CD4-positive, alpha-beta memory T cell (primary cell): Measurements from ENCODE around the gene CTDSPL. TPM values are rescaled to one million over a fixed set of nuclear protein-coding genes. Genes with fewer than 3 reads are reported as not detected.

Experiments used
- CTCF ChIA-PET: fragments of 350-600 bp; sonication (Branson Sonifier 250); formaldehyde crosslinking; loops from one replicate; lab custom pipeline; 2021; ENCODE audit warnings: inconsistent platforms; ENCODE audit not compliant: partially characterized antibody; lab: Charles Lee
- POLR2A ChIA-PET: fragments of 350-600 bp; sonication (Branson Sonifier 250); formaldehyde crosslinking; loops from one replicate; lab custom pipeline; 2021; ENCODE audit not compliant: partially characterized antibody; lab: Charles Lee
- DNase-seq, 5 donors: peaks; one replicate each; pipeline versions ENCODE4 v3.0.0 to v3.0.0-alpha.2; 2020 to 2022; ENCODE audit warnings: mixed read lengths in 1 of 5
- H3K27ac ChIP-seq: one replicate; pipeline ENCODE4 v1.7.0; 2013; ENCODE audit warnings: low read depth, low read length
- H3K27me3 ChIP-seq: 2 replicates; pipeline ENCODE4 v1.7.0; 2013; ENCODE audit warnings: mild to moderate bottlenecking, low read length, moderate library complexity; ENCODE audit not compliant: insufficient read depth
- H3K36me3 ChIP-seq: 2 replicates; pipeline ENCODE4 v1.7.0; 2013; ENCODE audit warnings: mild to moderate bottlenecking, low read length, moderate library complexity; ENCODE audit not compliant: insufficient read depth
- H3K4me1 ChIP-seq: 2 replicates; pipeline ENCODE4 v1.7.0; 2013; ENCODE audit warnings: mild to moderate bottlenecking, low read length, moderate library complexity; ENCODE audit not compliant: insufficient read depth
- H3K4me3 ChIP-seq, 2 donors: one replicate each; pipeline ENCODE4 v1.7.0; 2013; ENCODE audit warnings: low read length in 2 of 2, mild to moderate bottlenecking in 1 of 2
- H3K9me3 ChIP-seq, 2 donors: one replicate each; pipeline ENCODE4 v1.7.0; 2013; ENCODE audit warnings: low read length in 2 of 2, control low read depth in 1 of 2; ENCODE audit not compliant: control insufficient read depth in 1 of 2
- H3K27ac Mint-ChIP-seq, 7 donors: one replicate each; pipeline ENCODE4 v1.8.0; 2020 to 2021; ENCODE audit warnings: mixed read lengths in 7 of 7, mild to moderate bottlenecking in 6 of 7, inconsistent platforms in 3 of 7, moderate library complexity in 3 of 7
- H3K27me3 Mint-ChIP-seq, 2 donors: one replicate each; pipeline ENCODE4 v1.8.0; 2020 to 2021; ENCODE audit warnings: mixed read lengths in 2 of 2
- H3K36me3 Mint-ChIP-seq, 2 donors: one replicate each; pipeline ENCODE4 v1.8.0; 2020 to 2021; ENCODE audit warnings: mixed read lengths in 2 of 2, inconsistent platforms in 1 of 2, mild to moderate bottlenecking in 1 of 2
- H3K4me1 Mint-ChIP-seq, 4 donors: one replicate each; pipeline ENCODE4 v1.8.0; 2020 to 2021; ENCODE audit warnings: mixed read lengths in 4 of 4, mild to moderate bottlenecking in 1 of 4
- H3K4me3 Mint-ChIP-seq, 8 donors: one replicate each; pipeline ENCODE4 v1.8.0; 2020 to 2021; ENCODE audit warnings: mixed read lengths in 8 of 8, mild to moderate bottlenecking in 7 of 8, moderate library complexity in 6 of 8, inconsistent platforms in 3 of 8
- H3K9me3 Mint-ChIP-seq, 8 donors: one replicate each; pipeline ENCODE4 v1.8.0; 2020 to 2021; ENCODE audit warnings: mixed read lengths in 8 of 8, mild to moderate bottlenecking in 5 of 8, inconsistent platforms in 3 of 8, moderate library complexity in 1 of 8
- intact Hi-C: fragments of 100-400 bp; cut with micrococcal nuclease; formaldehyde crosslinking; loops from one replicate; pipeline ENCODE4 v1.15.1; 2023
- polyA plus RNA-seq, 2 donors: library from polyadenylated mRNA; unstranded; fragments of 300-500 nt; fragmentation: Illumina TruSeq; gene quantifications; one replicate each; pipeline ENCODE4 v1.2.3, GENCODE V29; 2021
- total RNA-seq, 2 experiments: library from RNA; stranded (reverse); gene quantifications; one replicate each; pipeline ENCODE4 v1.2.3, GENCODE V29; 2021

CTDSPL gene
- total and polyA plus RNA-seq, 4 experiments from 2014 or later: 0.08 to 0.73 (median 0.61) TPM; not detected in 1

GRCh38 chr3:37980462-37981347 is 119.0 kb downstream of the CTDSPL start:
- Histone ChIP-seq H3K4me1 (no peaks in the 10 kb centered on the region), H3K27ac (no peak overlapping the region), H3K27me3 (no peaks in the 10 kb centered on the region), H3K4me3 (no peak overlapping the region), H3K9me3 (no peaks in the 10 kb centered on the region), H3K36me3 (no peaks in the 10 kb centered on the region)
- ChIA-PET POLR2A (no interaction called here), CTCF (interaction anchor here (0.8 to 7.8 kb wide), 8 partner anchors 7 to 500 kb away, joined by 3 to 59 read pairs (median 3); no protein-coding TSS in a partner anchor)
- no peak for DNase-seq
- Mint-ChIP-seq H3K36me3 (no peaks in the 10 kb centered on the region), H3K4me3 (no peak overlapping the region), H3K4me1 (no peaks in the 10 kb centered on the region), H3K9me3 (no peaks in the 10 kb centered on the region), H3K27me3 (peaks cover 0 to 3% of the 10 kb centered on the region in 2 donors), H3K27ac (no peak overlapping the region)
- intact Hi-C loops: no loop called here

GRCh38 chr3:37981348-37981664 is 119.6 kb downstream of the CTDSPL start:
- no peaks in the 10 kb centered on the region for H3K4me1 Mint-ChIP-seq
- peaks cover 0 to 3% of the 10 kb centered on the region in 2 donors for H3K27me3 Mint-ChIP-seq
- CTCF ChIA-PET: interaction anchor here (1.0 to 5.7 kb wide), 5 partner anchors 8 to 125 kb away, joined by 3 to 35 read pairs (median 3); no protein-coding TSS in a partner anchor
- POLR2A ChIA-PET: no interaction called here
- H3K4me3 ChIP-seq: no peak overlapping the region
- no peaks in the 10 kb centered on the region for H3K36me3 Mint-ChIP-seq
- no peak overlapping the region for H3K27ac Mint-ChIP-seq
- no peaks in the 10 kb centered on the region for H3K9me3 ChIP-seq
- H3K9me3 Mint-ChIP-seq: no peaks in the 10 kb centered on the region
- H3K27ac ChIP-seq: no peak overlapping the region
- no peak for DNase-seq
- H3K27me3 ChIP-seq: no peaks in the 10 kb centered on the region
- no peaks in the 10 kb centered on the region for H3K4me1 ChIP-seq
- intact Hi-C loops: no loop called here
- H3K36me3 ChIP-seq: no peaks in the 10 kb centered on the region
- no peak overlapping the region for H3K4me3 Mint-ChIP-seq

- no peak overlapping the region for H3K4me3 Mint-ChIP-seq
- Histone ChIP-seq H3K27ac (no peak overlapping the region), H3K27me3 (no peaks in the 10 kb centered on the region), H3K4me1 (no peaks in the 10 kb centered on the region), H3K9me3 (no peaks in the 10 kb centered on the region), H3K4me3 (no peak overlapping the region), H3K36me3 (no peaks in the 10 kb centered on the region)
- ChIA-PET POLR2A (no interaction called here), CTCF (interaction anchor here (0.8 to 5.7 kb wide), 2 partner anchors 9 to 18 kb away, joined by 5 to 35 read pairs; no protein-coding TSS in a partner anchor)
- H3K27ac Mint-ChIP-seq: no peak overlapping the region
- H3K9me3 Mint-ChIP-seq: no peaks in the 10 kb centered on the region
- intact Hi-C loops: no loop called here
- no peaks in the 10 kb centered on the region for H3K4me1 Mint-ChIP-seq
- DNase-seq: no peak
- H3K36me3 Mint-ChIP-seq: no peaks in the 10 kb centered on the region
- peaks cover 0 to 3% of the 10 kb centered on the region in 2 donors for H3K27me3 Mint-ChIP-seq
Observed at GRCh38 chr3:37982331-37982730, 120.7 kb downstream of the CTDSPL start.

GRCh38 chr3:37984051-37984450 is 122.4 kb downstream of the CTDSPL start:
- no peaks in the 10 kb centered on the region for H3K9me3 Mint-ChIP-seq
- DNase-seq: peak in 1 of 5 donors; percentile 25
- no peak overlapping the region for H3K4me3 ChIP-seq
- no peaks in the 10 kb centered on the region for H3K9me3 ChIP-seq
- H3K36me3 Mint-ChIP-seq: no peaks in the 10 kb centered on the region
- H3K27ac ChIP-seq: no peak overlapping the region
- H3K4me1 Mint-ChIP-seq: peaks cover 0 to 9% (median 5%) of the 10 kb centered on the region in 4 donors
- no peaks in the 10 kb centered on the region for H3K27me3 ChIP-seq
- intact Hi-C loops: no loop called here
- CTCF ChIA-PET: interaction anchor here (1.1 to 5.7 kb wide), 3 partner anchors 10 to 17 kb away, joined by 3 to 35 read pairs (median 4); no protein-coding TSS in a partner anchor
- peaks cover 4% of the 10 kb centered on the region for H3K4me1 ChIP-seq
- H3K27ac Mint-ChIP-seq: no peak overlapping the region
- H3K27me3 Mint-ChIP-seq: peaks cover 0 to 2% of the 10 kb centered on the region in 2 donors
- H3K36me3 ChIP-seq: no peaks in the 10 kb centered on the region
- H3K4me3 Mint-ChIP-seq: no peak overlapping the region
- POLR2A ChIA-PET: no interaction called here

- H3K9me3 ChIP-seq: no peaks in the 10 kb centered on the region
- peak overlapping the region in 1 of 7 donors; percentile 84 for H3K27ac Mint-ChIP-seq
- H3K4me1 Mint-ChIP-seq: peaks cover 0 to 13% (median 6%) of the 10 kb centered on the region in 4 donors
- no peaks in the 10 kb centered on the region for H3K36me3 ChIP-seq
- POLR2A ChIA-PET: no interaction called here
- H3K27ac ChIP-seq: no peak overlapping the region
- H3K27me3 ChIP-seq: no peaks in the 10 kb centered on the region
- intact Hi-C loops: no loop called here
- CTCF ChIA-PET: interaction anchor here (0.6 to 5.7 kb wide), 5 partner anchors 11 to 255 kb away, joined by 4 to 35 read pairs (median 6); no protein-coding TSS in a partner anchor
- H3K9me3 Mint-ChIP-seq: no peaks in the 10 kb centered on the region
- H3K4me1 ChIP-seq: peaks cover 4% of the 10 kb centered on the region
- H3K4me3 ChIP-seq: no peak overlapping the region
- no peaks in the 10 kb centered on the region for H3K36me3 Mint-ChIP-seq
- no peak overlapping the region for H3K4me3 Mint-ChIP-seq
- no peak for DNase-seq
- peaks cover 0 to 1% of the 10 kb centered on the region in 2 donors for H3K27me3 Mint-ChIP-seq
Observed at GRCh38 chr3:37984596-37984995, 122.9 kb downstream of the CTDSPL start.

GRCh38 chr3:37985637-37986320 is 124.1 kb downstream of the CTDSPL start:
- Mint-ChIP-seq H3K27me3 (peaks cover 0 to 1% of the 10 kb centered on the region in 2 donors), H3K27ac (peak overlapping the region in 1 of 7 donors; percentile 56), H3K36me3 (no peaks in the 10 kb centered on the region), H3K9me3 (no peaks in the 10 kb centered on the region), H3K4me1 (peaks cover 0 to 13% (median 8%) of the 10 kb centered on the region in 4 donors), H3K4me3 (no peak overlapping the region)
- Histone ChIP-seq H3K9me3 (no peaks in the 10 kb centered on the region), H3K4me1 (peaks cover 4% of the 10 kb centered on the region), H3K27ac (no peak overlapping the region), H3K27me3 (no peaks in the 10 kb centered on the region), H3K36me3 (no peaks in the 10 kb centered on the region), H3K4me3 (no peak overlapping the region)
- intact Hi-C loops: no loop called here
- POLR2A ChIA-PET: no interaction called here
- DNase-seq: no peak
- CTCF ChIA-PET: interaction anchor here (1.4 to 5.7 kb wide), 3 partner anchors 11 to 18 kb away, joined by 6 to 35 read pairs (median 8); no protein-coding TSS in a partner anchor
